ENCODE results near the gene WEE1.

DNA sequence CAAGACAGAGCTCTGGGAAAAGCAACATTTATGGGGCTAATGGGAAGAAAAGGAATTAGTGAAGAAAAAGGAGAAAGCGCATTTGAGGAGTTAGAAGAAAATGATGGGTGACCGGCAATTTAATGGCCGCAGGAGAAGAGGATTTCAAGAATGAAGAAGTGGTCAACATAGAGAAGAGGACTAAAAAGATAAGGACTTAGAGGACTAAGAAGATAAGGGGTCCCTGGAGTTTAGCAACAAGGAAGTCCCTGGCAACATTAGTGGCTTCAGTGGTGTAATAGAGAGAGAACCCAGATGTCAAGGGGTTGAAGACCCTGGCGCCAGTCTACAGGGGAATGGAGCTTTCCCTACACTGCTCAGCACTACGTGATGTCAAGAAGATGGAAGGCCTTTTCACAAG lies 32.3 kb downstream of the WEE1 start:
- TF ChIP-seq SUZ12 (IDR thresholded peaks at IDR 0.05) (no peak), L3MBTL2 (conservative IDR thresholded peaks at IDR 0.05) (no peak), FOXK2 (IDR thresholded peaks at IDR 0.05) (no peak), FOXM1 (IDR thresholded peaks at IDR 0.05; ENCODE audit: borderline replicate concordance) (no peak), BHLHE40 (IDR thresholded peaks at IDR 0.05; ENCODE audit: borderline replicate concordance) (no peak), ELF4 (IDR thresholded peaks at IDR 0.05) (no peak), FOXA1 (IDR thresholded peaks at IDR 0.05) (no peak), PKNOX1 (IDR thresholded peaks at IDR 0.05) (no peak)

Measured in HEK293T (cell line).